Caco-2 (cell line): ENCODE measurements around the gene CACNA1S. TPM values are rescaled to one million over a fixed set of nuclear protein-coding genes. Genes with fewer than 3 reads are reported as not detected.

Experiments
- BruUV-seq: library from RNA; stranded (reverse); fragments of 400-500 nt; replicated peaks from 2 replicates; lab custom pipeline; 2021; lab: Mats Ljungman, UMichigan
- CTCF ChIA-PET: fragments of 300-600 bp; sonication (Branson Sonifier 250); formaldehyde crosslinking; loops from one replicate; lab custom pipeline; 2022; ENCODE audit warnings: antibody characterized with exemption; lab: Charles Lee
- POLR2A ChIA-PET: fragments of 300-600 bp; sonication (Branson Sonifier 250); formaldehyde crosslinking; loops from one replicate; lab custom pipeline; 2022; ENCODE audit warnings: antibody characterized with exemption; lab: Charles Lee
- DNase-seq, 2 experiments: peaks; one replicate each; pipeline versions ENCODE4 v3.0.0 to v3.0.0-alpha.2; 2020 to 2022
- H3K27me3 ChIP-seq: replicated peaks from 2 replicates; pipeline ENCODE4 v1.6.0; 2011; ENCODE audit warnings: low read length; ENCODE audit not compliant: control insufficient read depth, insufficient read depth
- H3K36me3 ChIP-seq: 2 replicates; pipeline ENCODE4 v1.5.1; 2011; ENCODE audit warnings: low read length; ENCODE audit not compliant: control insufficient read depth, insufficient read depth
- H3K4me1 ChIP-seq: fragments of 250-450 bp; sonication (Bioruptor Pico); 2 replicates; pipeline ENCODE4 v1.5.1; 2020; ENCODE audit warnings: mild to moderate bottlenecking
- H3K4me3 ChIP-seq: 2 replicates; pipeline ENCODE4 v1.5.1; 2011; ENCODE audit warnings: low read depth, mild to moderate bottlenecking, control low read depth, low read length
- H3K9me3 ChIP-seq: fragments of 250-450 bp; sonication (Bioruptor Pico); 2 replicates; pipeline ENCODE4 v1.5.1; 2020; ENCODE audit warnings: mild to moderate bottlenecking, moderate library complexity
- H3K27ac Mint-ChIP-seq: one replicate; pipeline ENCODE4 v1.8.0; 2022; ENCODE audit warnings: mixed read lengths; ENCODE audit not compliant: unreplicated experiment
- H3K27me3 Mint-ChIP-seq: one replicate; pipeline ENCODE4 v1.8.0; 2022; ENCODE audit warnings: mixed read lengths; ENCODE audit not compliant: insufficient read depth, unreplicated experiment
- H3K36me3 Mint-ChIP-seq: one replicate; pipeline ENCODE4 v1.8.0; 2022; ENCODE audit warnings: mild to moderate bottlenecking, mixed read lengths; ENCODE audit not compliant: insufficient read depth, unreplicated experiment
- H3K4me1 Mint-ChIP-seq: one replicate; pipeline ENCODE4 v1.8.0; 2022; ENCODE audit warnings: low read depth, mixed read lengths; ENCODE audit not compliant: unreplicated experiment
- H3K4me3 Mint-ChIP-seq: one replicate; pipeline ENCODE4 v1.8.0; 2022; ENCODE audit warnings: mild to moderate bottlenecking, moderate library complexity, mixed read lengths; ENCODE audit not compliant: unreplicated experiment
- H3K9me3 Mint-ChIP-seq: one replicate; pipeline ENCODE4 v1.8.0; 2022; ENCODE audit warnings: mixed read lengths; ENCODE audit not compliant: unreplicated experiment
- intact Hi-C: fragments of 100-400 bp; cut with micrococcal nuclease; formaldehyde crosslinking; loops from one replicate; pipeline ENCODE4 v1.10.0; 2022; ENCODE audit not compliant: unreplicated experiment
- total RNA-seq: library from RNA; stranded (reverse); gene quantifications from 2 replicates; pipeline ENCODE4 v1.2.3, GENCODE V29; 2022
- TF ChIP-seq, protein P1 (sequence below), 2 experiments: fragments of 200-600 bp in 1 of 2; IDR thresholded peaks; 1 replicate in 1 of 2; 2 replicates in 1 of 2; pipeline versions ENCODE4 v1.5.1 to v1.8.0; 2011 to 2022; ENCODE audit warnings: antibody characterized with exemption in 1 of 2, control low read depth in 1 of 2, inconsistent platforms in 1 of 2, low read depth in 1 of 2, low read length in 1 of 2, mild to moderate bottlenecking in 1 of 2, moderate library complexity in 1 of 2; ENCODE audit not compliant: insufficient read depth in 1 of 2, severe bottlenecking in 1 of 2, unreplicated experiment in 1 of 2

CACNA1S gene
- total RNA-seq, 1 experiment from 2014 or later = 0.07 TPM

DNA sequence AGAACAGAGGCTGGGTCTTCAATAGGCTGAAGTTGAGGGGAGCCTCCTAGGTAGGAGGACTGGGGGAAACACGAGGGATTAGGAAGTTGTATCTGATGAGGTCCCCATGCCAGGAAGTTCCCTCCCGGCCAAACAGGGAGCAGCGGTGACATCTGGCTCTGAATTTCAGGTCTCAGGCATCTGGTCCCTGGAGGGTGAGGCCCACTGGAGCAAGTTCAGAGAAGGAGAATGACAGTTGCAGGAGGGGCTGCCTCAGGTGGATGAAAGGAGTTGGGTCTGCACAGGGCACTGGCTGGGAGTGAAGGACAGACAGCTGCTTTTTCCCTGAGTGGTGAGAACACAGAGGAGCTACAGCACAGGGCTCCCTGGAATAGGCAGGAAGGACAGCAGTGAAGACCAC, 32.9 kb upstream of the CACNA1S start:
- Mint-ChIP-seq H3K4me3 (no peak overlapping the region), H3K27ac (no peak overlapping the region), H3K36me3 (peaks cover 41% of the 10 kb centered on the region), H3K4me1 (peaks cover 2% of the 10 kb centered on the region), H3K27me3 (no peaks in the 10 kb centered on the region), H3K9me3 (no peaks in the 10 kb centered on the region)
- Histone ChIP-seq H3K4me3 (no peak overlapping the region), H3K27me3 (no peaks in the 10 kb centered on the region), H3K4me1 (no peaks in the 10 kb centered on the region; the same call in 1 of the 2 replicates), H3K36me3 (peaks cover 10% of the 10 kb centered on the region; the same call in 1 of the 2 replicates), H3K9me3 (no peaks in the 10 kb centered on the region)
- POLR2A ChIA-PET = no interaction called here
- BruUV-seq = no TSS peak
- TF ChIP-seq, protein P1, sequence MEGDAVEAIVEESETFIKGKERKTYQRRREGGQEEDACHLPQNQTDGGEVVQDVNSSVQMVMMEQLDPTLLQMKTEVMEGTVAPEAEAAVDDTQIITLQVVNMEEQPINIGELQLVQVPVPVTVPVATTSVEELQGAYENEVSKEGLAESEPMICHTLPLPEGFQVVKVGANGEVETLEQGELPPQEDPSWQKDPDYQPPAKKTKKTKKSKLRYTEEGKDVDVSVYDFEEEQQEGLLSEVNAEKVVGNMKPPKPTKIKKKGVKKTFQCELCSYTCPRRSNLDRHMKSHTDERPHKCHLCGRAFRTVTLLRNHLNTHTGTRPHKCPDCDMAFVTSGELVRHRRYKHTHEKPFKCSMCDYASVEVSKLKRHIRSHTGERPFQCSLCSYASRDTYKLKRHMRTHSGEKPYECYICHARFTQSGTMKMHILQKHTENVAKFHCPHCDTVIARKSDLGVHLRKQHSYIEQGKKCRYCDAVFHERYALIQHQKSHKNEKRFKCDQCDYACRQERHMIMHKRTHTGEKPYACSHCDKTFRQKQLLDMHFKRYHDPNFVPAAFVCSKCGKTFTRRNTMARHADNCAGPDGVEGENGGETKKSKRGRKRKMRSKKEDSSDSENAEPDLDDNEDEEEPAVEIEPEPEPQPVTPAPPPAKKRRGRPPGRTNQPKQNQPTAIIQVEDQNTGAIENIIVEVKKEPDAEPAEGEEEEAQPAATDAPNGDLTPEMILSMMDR (IDR thresholded peaks at IDR 0.05; ENCODE audit: insufficient read depth in 1 of 2, low read depth in 1 of 2, low read length in 1 of 2, severe bottlenecking in 1 of 2, unreplicated experiment in 1 of 2) = no peak
- intact Hi-C loops = no loop called here
- CTCF ChIA-PET = no interaction called here
- DNase-seq = no peak

DNA sequence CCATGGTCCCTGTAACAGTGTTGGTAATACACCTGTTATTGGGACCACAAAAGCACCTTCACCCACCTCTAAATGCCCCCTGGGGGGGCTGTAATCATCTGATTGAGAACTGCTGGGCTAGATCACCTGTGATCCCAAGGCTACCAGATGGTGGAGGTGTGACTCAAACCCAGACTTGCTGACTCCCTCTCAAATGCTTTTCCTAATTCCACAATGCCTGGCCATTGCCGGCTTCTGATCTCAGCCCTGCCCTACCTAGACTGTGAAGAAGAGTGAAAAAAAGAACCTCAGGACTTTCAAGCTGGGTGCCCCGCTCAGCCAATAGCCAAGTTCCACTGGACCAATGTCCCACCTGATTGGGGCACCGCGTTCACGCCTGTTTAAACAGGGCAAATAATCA, 32.5 kb upstream of the CACNA1S start:
- peaks cover 8% of the 10 kb centered on the region; the same call in 1 of the 2 replicates for H3K36me3 ChIP-seq
- no peaks in the 10 kb centered on the region; the same call in 1 of the 2 replicates for H3K4me1 ChIP-seq
- no peak overlapping the region for H3K4me3 ChIP-seq
- no peaks in the 10 kb centered on the region for H3K9me3 ChIP-seq
- Mint-ChIP-seq H3K27ac (no peak overlapping the region), H3K4me3 (no peak overlapping the region), H3K27me3 (no peaks in the 10 kb centered on the region), H3K4me1 (peaks cover 6% of the 10 kb centered on the region), H3K9me3 (no peaks in the 10 kb centered on the region), H3K36me3 (peaks cover 39% of the 10 kb centered on the region)
- CTCF ChIA-PET = no interaction called here
- H3K27me3 ChIP-seq = no peaks in the 10 kb centered on the region
- POLR2A ChIA-PET = no interaction called here
- TF ChIP-seq, protein P1 (IDR thresholded peaks at IDR 0.05; ENCODE audit: insufficient read depth in 1 of 2, low read depth in 1 of 2, low read length in 1 of 2, severe bottlenecking in 1 of 2, unreplicated experiment in 1 of 2) = no peak
- DNase-seq = no peak
- BruUV-seq = no TSS peak
- intact Hi-C loops = no loop called here

DNA sequence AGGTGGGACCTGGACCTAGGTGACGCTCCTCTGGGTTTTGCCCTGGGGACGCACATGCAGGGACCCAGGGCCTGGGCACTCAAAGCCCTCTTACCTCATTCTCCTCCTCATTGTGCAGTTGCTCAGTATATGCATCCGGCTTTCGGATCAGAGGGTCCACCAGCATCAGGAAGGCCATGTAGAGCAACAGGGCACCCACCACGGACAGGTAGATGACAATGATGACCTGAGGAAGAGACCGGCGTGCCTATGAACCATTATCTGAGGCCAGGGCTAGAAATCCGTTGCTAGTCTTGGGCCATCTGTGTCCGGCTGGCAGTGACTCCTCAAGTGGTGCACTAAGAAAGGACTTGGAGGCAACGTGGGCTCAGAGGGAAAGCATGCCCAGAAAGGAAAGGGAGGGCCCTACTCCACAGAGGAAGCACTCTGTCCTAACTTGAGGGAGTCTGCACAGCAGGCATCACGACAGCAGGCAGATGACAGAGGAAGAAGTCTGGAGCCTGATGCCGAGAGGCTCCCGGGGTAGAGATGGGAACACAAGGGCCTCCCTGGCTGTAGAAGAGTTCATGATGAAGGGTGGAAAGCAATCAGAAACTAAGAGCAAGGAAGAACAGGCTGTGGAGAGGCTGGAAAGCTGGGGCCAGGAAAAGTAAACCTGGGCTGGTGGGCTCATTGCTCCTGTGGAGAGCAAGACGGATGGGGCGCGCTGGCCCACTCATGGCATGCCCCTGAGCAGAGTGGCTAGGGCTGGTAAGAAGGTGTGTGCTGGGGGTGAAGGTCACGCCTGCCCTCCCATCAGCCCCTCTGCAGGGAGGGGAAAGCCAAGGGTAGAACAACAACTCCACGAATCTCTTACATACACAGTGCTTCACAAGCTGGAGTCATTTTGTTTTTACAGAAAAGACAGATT, 31.8 kb upstream of the CACNA1S start:
- Mint-ChIP-seq H3K36me3 (peaks cover 40% of the 10 kb centered on the region), H3K4me3 (no peak overlapping the region), H3K4me1 (peaks cover 6% of the 10 kb centered on the region), H3K9me3 (no peaks in the 10 kb centered on the region), H3K27ac (no peak overlapping the region), H3K27me3 (no peaks in the 10 kb centered on the region)
- H3K9me3 ChIP-seq = no peaks in the 10 kb centered on the region
- DNase-seq = no peak
- ChIA-PET POLR2A (no interaction called here), CTCF (no interaction called here)
- no peaks in the 10 kb centered on the region for H3K27me3 ChIP-seq
- H3K36me3 ChIP-seq = peaks cover 7% of the 10 kb centered on the region; the same call in 1 of the 2 replicates
- no peak overlapping the region for H3K4me3 ChIP-seq
- intact Hi-C loops = no loop called here
- no TSS peak for BruUV-seq
- H3K4me1 ChIP-seq = no peaks in the 10 kb centered on the region; the same call in 1 of the 2 replicates
- TF ChIP-seq, protein P1 (IDR thresholded peaks at IDR 0.05; ENCODE audit: insufficient read depth in 1 of 2, low read depth in 1 of 2, low read length in 1 of 2, severe bottlenecking in 1 of 2, unreplicated experiment in 1 of 2) = no peak
